GM21423 (cell line): ENCODE measurements around the gene CEP89.
"Not testable (repeated sequence)": the region's sequence is repeated elsewhere in the genome, so short reads cannot be mapped to it uniquely, and the experiment has no call there.

ENCODE experiments used
- ATAC-seq: cut with Tn5 transposase; IDR thresholded peaks from one replicate; pipeline ENCODE4 v1.9.1; 2021; ENCODE audit warnings: mild to moderate bottlenecking, moderate library complexity; ENCODE audit not compliant: unreplicated experiment

Gene CEP89

GRCh38 chr19:32873247-32873959 is 98.4 kb downstream of the CEP89 start:
- ATAC-seq = no peak

GRCh38 chr19:32872391-32872790 is 99.4 kb downstream of the CEP89 start:
- no peak for ATAC-seq

DNA sequence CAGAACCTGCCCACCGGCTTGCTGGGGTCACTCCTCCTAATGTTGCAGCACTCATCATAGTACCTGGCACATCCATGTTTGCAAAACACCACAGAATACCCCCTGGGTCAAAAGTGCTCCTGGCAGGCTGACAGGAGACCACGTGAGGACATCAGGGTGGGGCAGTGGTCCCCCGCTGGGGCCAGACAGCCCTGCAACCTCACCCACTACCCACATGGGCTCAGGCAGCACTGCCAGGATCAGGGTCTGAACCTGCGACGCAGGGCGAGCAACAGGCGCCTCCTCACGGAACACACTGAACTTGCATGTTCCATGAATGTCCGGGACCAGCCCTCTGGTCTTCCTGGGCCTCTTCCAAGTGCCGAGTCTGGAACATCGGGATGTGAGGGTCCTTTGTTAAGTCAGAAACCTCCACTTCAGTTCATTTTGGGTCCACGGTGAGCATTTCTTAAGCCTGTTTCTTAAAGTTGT is 100.7 kb downstream of the CEP89 start:
- ATAC-seq = no peak

DNA sequence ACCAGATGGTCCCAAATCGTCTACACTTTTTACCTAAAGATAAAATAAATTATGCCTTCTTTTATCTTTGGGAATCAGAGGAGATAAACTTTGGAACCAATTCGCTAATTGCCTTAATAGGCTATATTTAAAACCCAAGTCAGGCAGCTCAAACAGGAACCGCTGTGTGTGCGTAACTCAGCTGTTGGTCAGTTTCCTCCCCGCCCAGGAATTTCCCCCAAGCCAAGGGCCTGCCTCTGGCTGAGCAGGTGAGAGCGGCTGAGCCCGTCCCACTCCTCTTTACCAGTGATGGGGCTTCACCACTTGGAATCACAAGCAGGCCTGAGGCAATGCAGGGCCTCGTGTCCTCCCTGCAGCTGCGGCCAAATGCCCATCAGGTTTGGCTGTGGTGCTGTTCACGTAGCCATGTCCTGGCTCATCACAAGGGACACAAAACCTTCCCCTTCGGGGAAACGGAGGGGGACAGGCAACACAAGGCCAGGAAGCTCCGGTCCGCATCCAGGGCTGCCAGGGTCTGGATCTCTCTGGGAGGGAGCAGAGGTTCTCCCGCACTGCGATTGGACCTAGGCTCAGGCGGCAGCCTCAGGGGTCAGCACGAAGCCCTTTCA is 101.7 kb downstream of the CEP89 start:
- ATAC-seq = no peak

DNA sequence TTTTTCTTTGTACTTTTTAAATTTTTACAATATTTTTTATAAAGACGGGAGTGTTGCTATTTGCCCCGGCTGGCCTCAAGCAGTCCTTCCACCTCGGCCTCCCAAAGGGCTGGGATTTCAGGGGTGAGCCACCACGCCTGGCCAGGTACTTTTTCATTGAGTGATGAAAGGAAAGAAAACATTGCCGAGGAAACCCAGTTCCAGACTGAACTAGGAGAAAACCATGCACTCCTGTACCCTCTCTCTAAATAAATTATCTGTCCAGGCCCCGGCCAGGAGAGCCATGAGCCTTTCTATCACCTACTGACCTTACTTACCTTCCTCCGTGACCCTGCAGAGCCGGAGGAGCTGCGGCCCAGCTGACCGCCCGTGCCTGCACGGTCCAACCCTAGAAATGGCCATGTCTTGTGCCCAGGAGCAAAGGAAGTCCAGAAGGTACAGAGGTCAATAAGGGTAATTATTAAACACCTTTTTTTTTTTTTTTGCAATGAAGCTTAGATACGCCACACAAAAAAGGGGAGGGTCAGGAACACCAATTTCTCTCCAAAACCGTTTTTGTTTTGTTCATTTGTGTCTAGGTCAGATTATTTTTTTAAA is 102.3 kb downstream of the CEP89 start, which contains the start of gene SLC7A9:
SLC7A9 (minus strand) TSS at position 399 of the 597 bp plus-strand sequence. CDS start 1,233 bp downstream, outside the sequence.
- no peak for ATAC-seq

- no peak for ATAC-seq
These were observed 103.4 kb downstream of the CEP89 start for GRCh38 chr19:32868206-32868950.

DNA sequence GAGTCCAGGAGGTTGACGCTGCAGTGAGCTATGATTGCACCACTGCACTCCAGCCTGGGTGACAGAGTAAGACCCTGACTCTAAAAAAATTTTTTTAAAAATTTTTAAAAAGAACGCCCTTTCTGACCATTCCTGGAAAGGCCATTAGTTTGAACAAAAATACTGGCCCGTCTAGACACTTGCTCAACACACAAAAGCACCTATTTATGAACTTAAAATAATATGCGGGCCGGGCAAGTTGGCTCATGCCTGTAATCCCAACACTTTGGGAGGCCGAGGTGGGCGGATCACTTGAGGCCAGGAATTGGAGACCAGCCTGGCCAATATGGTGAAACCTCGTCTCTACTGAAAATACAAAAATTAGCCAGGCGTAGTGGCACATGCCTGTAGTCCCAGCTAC is 104.3 kb downstream of the CEP89 start:
- not testable (repeated sequence) for ATAC-seq

DNA sequence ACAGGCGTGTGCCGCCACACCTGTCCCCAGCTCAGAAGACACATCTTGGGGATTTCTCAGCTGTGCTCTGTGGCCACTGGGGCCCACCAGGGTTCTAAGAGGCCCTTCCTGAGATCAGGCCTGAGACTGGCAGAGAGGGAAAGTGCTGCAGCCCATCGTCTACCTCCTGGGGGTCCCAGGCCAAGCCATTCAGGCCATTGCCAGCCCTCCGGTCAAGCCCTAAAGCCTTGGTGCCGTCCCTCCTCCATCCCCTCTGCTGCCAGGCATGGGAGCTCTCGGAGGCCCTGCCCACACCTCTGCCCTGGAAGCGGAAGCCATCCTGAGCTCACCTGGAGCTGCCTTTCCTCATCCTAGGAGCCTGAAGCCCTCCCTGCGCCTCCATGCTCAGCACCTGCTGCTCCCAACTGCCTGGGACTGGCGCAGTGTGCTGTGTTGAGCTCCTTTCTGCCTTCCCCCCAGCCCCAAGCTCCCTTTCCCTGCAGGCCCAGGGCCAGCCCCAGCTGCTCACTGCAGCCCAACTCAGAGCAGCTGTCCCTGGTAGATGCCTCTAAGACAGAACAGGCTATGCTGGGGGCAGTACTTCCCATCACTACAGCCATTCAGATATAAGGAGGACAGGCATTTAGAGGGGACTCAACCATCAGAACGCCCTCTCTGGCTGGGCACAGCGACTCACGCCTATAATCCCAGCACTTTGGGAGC is 105.0 kb downstream of the CEP89 start:
- no peak for ATAC-seq

DNA sequence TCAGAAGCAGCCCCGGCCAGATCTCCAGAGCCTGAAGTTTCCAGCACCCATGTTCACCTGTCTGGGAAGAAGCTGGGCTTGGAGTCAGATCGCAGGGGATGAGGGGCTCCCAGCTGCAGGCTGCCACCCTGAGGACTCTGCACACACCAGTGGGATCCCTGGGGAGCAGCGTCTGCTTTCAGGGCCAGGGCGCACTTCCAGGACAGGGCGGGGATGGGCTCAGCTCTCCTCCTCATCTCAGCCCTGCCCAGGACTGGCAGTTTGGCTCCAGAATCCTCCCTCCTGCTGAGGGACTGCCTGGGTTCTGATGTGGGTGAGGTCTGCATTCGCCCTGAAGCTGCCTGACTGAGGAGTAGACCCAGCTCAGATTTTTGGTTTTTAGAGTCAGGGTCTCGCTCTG is 105.7 kb downstream of the CEP89 start:
- ATAC-seq = no peak

GRCh38 chr19:32865326-32865725 is 106.4 kb downstream of the CEP89 start:
- no peak for ATAC-seq

DNA sequence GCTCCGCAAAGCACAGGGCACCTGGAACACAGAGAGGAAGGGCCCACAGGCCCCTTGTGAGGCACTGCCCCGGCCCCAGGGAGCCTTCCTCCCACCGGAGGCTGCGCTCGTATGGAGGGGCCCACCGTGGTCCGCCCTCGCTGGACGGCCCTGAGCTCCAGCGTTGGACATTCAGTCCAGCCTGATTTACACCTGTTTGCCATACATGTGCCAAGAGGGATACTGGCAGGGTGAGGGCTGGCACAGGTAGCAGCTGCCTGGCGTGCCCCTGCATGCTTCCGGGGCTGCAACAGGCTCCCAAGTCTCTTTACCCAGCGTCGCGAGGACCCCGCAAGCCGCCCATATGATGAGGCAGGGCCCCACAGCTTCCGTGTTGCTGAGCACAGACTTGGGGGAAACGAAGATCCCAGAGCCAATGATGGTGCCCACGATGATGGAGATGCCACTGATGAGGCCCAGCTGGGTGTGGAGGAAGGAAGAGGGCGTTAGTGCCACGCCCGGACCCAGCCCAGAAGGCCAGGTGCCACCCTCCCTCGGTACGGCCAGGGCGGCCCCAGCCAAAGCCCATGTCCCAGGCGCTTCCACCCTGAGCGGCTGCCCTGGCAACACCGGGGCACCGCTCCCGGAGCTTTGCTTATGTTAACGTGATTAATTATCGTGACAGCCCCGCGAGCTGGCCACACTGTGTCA is 107.3 kb downstream of the CEP89 start:
- ATAC-seq = no peak

GRCh38 chr19:32863841-32864240 is 107.9 kb downstream of the CEP89 start:
- ATAC-seq = no peak

DNA sequence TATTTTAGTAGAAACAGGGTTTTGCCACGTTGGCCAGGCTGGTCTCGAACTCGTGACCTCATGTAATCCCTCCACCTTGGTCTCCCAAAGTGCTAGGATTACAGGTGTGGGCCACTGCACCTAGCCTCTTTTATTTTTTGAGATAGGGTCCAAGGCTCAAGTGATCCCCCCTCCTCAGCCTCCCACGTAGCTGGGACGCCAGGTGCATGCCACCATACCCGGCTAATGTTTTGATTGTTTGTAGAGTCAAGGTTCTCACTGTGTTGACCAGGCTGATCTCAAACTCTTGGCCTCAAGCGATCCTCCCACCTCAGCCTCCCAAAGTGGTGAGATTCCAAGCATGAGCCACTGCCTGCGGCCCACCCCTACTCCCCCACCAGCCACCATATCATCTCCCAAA is 108.5 kb downstream of the CEP89 start:
- no peak for ATAC-seq

DNA sequence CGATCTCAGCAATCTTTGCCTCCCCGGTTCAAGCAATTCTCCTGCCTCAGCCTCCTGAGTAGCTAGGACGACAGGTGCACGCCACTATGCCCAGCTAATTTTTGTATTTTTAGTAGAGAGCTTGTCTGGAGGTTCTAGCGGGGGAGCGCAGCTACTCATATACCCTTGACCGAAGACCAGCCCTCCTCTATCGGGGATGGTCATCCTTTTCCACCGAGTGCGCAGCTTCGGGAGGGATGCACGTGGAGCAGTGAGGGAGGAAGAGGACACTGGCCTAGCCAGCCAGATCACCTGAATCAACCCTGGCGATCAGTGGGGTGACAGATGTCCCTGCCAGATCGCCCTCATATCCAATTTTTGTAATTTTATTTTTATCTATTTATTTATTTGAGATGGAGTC is 109.0 kb downstream of the CEP89 start:
- ATAC-seq = no peak

GRCh38 chr19:32862173-32862572 is 109.6 kb downstream of the CEP89 start:
- ATAC-seq = no peak

- ATAC-seq = no peak
These were observed 110.2 kb downstream of the CEP89 start for GRCh38 chr19:32861596-32861995.

- ATAC-seq = no peak
These were observed 112.2 kb downstream of the CEP89 start for GRCh38 chr19:32859591-32859990.

DNA sequence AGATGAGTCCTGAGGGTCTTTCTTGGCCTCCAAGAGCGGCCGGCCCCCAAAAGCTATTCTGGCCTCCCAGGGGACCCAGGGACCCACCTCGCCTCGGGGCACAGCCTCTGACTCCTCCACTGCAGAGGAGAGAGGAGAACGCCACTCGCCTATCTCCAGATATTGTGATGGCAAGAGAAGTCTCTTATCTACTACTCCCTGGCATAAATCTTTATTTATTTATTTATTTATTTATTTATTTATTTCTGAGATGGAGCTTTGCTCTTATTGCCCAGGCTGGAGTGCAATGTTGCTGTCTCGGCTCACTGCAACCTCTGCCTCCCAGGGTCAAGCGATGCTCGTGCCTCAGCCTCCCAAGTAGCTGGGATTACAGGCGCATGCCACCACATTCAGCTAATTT is 113.2 kb downstream of the CEP89 start:
- no peak for ATAC-seq

GRCh38 chr19:32858155-32858554 is 113.6 kb downstream of the CEP89 start:
- no peak for ATAC-seq

GRCh38 chr19:32857584-32857983 is 114.2 kb downstream of the CEP89 start:
- ATAC-seq = no peak
